ENCODE data around the gene CRYBG1.

DNA sequence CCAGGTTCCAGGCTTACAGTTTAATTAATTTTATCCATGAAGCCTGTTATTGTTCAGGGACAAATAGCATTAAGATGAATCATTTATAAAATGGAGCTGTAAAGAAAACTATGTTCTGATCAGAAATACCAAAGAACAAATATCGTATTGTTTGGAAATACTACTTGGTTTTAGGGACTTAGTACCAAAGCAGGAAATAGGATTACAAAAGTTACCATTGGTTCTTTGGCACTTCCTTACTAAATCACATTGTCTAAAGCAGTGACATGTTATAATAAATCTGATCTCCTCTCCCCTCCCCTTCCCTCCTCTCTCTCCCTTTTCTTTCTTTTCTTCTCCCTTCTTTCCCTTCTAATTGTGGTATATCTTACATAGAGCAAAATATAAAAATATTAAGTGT is 29.6 kb downstream of the CRYBG1 start:
- TF ChIP-seq, protein P1, sequence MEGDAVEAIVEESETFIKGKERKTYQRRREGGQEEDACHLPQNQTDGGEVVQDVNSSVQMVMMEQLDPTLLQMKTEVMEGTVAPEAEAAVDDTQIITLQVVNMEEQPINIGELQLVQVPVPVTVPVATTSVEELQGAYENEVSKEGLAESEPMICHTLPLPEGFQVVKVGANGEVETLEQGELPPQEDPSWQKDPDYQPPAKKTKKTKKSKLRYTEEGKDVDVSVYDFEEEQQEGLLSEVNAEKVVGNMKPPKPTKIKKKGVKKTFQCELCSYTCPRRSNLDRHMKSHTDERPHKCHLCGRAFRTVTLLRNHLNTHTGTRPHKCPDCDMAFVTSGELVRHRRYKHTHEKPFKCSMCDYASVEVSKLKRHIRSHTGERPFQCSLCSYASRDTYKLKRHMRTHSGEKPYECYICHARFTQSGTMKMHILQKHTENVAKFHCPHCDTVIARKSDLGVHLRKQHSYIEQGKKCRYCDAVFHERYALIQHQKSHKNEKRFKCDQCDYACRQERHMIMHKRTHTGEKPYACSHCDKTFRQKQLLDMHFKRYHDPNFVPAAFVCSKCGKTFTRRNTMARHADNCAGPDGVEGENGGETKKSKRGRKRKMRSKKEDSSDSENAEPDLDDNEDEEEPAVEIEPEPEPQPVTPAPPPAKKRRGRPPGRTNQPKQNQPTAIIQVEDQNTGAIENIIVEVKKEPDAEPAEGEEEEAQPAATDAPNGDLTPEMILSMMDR (optimal IDR thresholded peaks at IDR 0.05 in 1 of 3, IDR thresholded peaks at IDR 0.05 in 1 of 3, conservative IDR thresholded peaks at IDR 0.05 in 1 of 3; ENCODE audit: extremely low read depth in 1 of 3, insufficient read depth in 2 of 3, low read length in 3 of 3), result no peak
- no peak for TF ChIP-seq EZH2 (IDR thresholded peaks at IDR 0.05; ENCODE audit: low read length)
